ENCODE data around the gene SLC22A13.
A peak's percentile ranks its signal among the peaks of the same experiment; 100 is the strongest.
"Not testable (repeated sequence)": the region's sequence is repeated elsewhere in the genome, so short reads cannot be mapped to it uniquely, and the experiment has no call there.

SLC22A13 gene

GRCh38 chr3:38266810-38267209 lies 1.2 kb downstream of the SLC22A13 start:
- DNase-seq, result no peak

DNA sequence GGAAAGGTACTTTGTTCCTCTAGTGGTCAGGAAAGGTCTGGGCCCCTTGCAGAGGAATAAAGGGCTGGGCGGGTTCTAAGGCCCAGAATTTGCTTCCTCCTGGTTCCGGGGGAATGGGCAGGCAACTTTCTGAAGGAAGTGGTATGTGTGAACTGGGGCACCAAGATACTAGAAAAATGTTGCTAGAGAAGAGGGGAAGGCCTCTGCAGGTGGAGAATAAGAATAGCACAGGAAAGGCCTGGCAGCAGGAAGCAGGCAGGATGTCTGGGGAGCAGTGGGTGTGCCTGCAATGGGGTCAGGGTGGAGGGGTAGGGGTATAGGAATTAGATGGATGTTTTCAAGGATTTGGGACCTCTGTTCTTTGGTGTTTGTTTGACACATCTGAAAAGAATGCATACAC lies 2.0 kb downstream of the SLC22A13 start:
- no peak for DNase-seq

GRCh38 chr3:38268087-38268486 lies 2.5 kb downstream of the SLC22A13 start:
- no peak for DNase-seq

GRCh38 chr3:38268522-38268921 lies 2.9 kb downstream of the SLC22A13 start:
- no peak for DNase-seq

DNA sequence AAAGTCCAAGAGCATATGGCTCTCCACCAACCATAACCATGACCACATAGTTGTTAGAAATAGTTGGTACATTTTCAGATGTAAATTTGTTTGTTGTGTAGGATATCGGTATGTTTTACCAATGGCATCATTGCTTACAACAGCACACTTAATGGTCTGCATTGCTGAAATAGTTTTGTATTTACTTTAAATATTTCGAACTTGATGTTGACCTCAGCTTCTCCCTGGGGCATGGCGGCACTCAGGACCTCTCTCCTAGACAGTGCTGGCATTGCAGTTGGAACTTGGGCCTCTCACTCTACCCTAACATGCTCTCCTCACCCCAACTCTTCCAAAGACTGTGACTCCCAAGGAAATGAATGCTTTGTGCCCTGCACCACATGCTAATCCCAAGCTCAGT lies 5.0 kb downstream of the SLC22A13 start:
- peak; percentile 5 for DNase-seq

- no peak for DNase-seq
Measured at GRCh38 chr3:38271553-38271952, 5.9 kb downstream of the SLC22A13 start.

- DNase-seq, result no peak
Measured at GRCh38 chr3:38274864-38275649, 9.4 kb downstream of the SLC22A13 start.

GRCh38 chr3:38275658-38276057 lies 10.0 kb downstream of the SLC22A13 start:
- DNase-seq, result no peak

DNA sequence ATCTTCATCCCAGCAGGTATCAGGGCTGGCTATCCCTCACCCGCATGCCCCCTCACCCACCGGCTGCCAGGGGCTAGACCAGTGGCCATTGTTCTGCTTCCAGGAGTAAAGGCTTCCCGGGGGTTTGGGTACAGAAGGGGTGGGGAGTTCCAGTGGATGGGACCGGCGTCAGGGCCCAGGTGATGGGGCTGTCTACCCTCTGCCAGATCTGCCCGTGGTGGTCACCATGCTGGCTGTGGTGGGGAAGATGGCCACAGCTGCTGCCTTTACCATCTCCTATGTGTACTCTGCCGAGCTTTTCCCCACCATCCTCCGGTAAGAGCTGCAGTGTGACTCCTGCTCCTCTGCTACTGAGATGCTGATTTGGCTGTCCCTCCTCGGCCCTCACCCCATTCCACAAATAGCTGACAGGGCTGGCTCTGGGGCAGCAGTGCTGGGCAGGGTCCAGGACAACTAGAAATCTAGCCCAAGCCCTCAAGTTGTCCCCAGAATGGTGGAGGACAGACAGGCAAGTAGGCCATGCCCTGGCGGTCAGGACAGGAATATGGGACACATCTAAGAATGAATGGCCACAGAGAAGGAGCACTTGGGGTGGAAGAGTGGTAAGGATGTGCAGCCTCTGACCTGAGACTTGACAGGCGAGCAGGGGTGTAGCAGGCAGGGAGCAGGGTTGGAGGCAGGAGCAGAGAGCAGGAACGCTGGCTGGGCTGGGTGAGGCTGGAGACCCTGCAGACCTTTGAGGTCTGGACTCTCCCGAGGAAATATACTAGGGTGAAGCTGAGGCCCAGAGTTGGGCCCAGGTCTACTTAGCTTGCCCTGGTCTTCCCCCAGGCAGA lies 10.7 kb downstream of the SLC22A13 start:
- DNase-seq, result no peak

- DNase-seq, result no peak
Measured at GRCh38 chr3:38276917-38277630, 11.5 kb downstream of the SLC22A13 start.

GRCh38 chr3:38278841-38279240 lies 13.2 kb downstream of the SLC22A13 start:
- no peak for DNase-seq

GRCh38 chr3:38281895-38282686 lies 16.5 kb downstream of the SLC22A13 start, which contains the start of gene SLC22A14:
SLC22A14 (plus strand) TSS chr3:38282294; CDS start chr3:38306027, 23,733 bp downstream.
- no peak for DNase-seq

GRCh38 chr3:38283810-38284755 lies 18.5 kb downstream of the SLC22A13 start:
- DNase-seq, result peak; percentile 87

- no peak for DNase-seq
Measured at GRCh38 chr3:38284756-38285150, 19.1 kb downstream of the SLC22A13 start.

- not testable (repeated sequence) for DNase-seq
Measured at GRCh38 chr3:38289286-38290217, 23.9 kb downstream of the SLC22A13 start.

- DNase-seq, result not testable (repeated sequence)
Measured at GRCh38 chr3:38297053-38297452, 31.4 kb downstream of the SLC22A13 start.

DNA sequence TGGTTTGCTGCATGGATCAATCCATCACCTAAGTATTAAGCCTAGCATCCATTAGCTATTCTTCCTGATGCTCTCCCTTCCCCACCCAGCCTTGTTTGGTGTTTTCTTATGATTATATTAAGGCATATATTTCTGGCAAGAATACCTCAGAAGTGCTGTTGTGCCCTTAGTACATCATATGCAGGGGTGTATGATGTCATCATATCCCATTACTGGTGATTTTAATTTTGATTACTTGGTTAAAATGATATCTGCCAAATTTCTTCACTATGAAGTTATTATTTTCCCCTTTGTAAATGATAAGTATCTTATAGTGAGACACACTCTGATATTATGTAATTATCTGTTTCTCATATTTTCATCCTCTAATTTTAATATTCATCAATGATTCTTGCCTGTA lies 31.9 kb downstream of the SLC22A13 start:
- no peak for DNase-seq

DNA sequence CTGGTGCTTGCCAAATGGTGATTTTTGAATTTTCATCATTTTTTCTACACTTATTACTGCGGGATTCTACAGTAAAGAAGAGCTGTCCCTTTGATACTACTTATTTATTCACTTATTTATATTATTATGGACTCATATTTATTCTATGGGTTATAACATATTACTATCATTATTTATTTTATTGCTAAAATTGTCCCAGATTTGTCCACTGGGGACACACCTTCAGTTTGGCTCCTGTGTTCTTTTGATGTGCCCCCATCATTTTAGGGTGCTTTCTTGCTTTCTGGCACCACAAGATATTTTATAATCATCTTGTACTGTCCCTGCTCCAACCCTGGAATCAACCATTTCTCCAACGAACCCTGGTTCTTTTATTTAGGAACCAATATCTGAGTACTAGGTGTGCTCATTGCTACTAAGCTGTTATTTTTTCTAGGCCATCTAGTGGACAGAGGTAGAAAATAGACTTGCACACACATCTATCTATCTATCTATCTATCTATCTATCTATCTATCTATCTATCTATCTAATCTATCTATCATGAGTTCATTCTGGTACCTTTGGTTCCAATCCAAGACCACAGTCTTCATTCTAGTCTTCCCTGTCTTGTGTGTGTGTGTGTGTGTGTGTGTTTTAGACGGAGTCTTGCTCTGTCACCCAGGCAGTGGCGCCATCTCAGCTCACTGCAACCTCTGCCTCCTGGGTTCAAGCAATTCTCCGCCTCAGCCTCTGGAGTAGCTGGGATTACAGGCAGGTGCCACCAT lies 32.5 kb downstream of the SLC22A13 start:
- DNase-seq, result peak; percentile 12

DNA sequence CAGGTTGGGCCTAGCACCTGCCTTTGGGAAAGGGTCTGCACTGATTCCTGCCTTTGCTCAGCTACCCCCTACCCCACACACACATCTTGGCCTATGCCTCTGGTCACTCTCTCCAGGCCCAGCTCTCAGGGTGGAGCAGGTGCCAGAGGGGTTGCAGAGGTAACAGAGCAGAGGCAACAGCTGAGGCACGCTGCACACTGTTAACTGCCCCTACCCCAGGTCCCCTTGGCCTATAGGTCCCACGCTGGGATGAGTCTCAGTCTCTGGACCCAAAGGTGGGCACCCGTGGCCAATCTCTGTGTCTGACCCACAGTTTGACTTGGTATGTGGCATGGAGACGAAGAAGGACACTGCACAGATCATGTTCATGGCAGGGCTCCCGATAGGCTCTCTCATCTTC lies 41.3 kb downstream of the SLC22A13 start:
- DNase-seq, result no peak
